ENCODE data around the gene TTN. TPM values are rescaled to one million over a fixed set of nuclear protein-coding genes. Genes with fewer than 3 reads are reported as not detected.

TTN gene
- total RNA-seq, 4 donors from 2014 or later: 7.6 to 104 (median 10.6) TPM

GRCh38 chr2:178536037-178536436 lies 271.2 kb downstream of the TTN start:
- TF ChIP-seq CTCF (IDR thresholded peaks at IDR 0.05): no peak
- TF ChIP-seq POLR2A (IDR thresholded peaks at IDR 0.05): no peak
- no peaks in the 10 kb centered on the region for H3K4me1 ChIP-seq
- no peak for DNase-seq
- H3K36me3 ChIP-seq: peaks cover 0 to 53% (median 0%) of the 10 kb centered on the region in 3 donors
- H3K27me3 ChIP-seq: no peaks in the 10 kb centered on the region
- H3K27ac ChIP-seq: no peak overlapping the region
- H3K9me3 ChIP-seq: no peaks in the 10 kb centered on the region
- H3K4me3 ChIP-seq: no peak overlapping the region

- H3K4me1 ChIP-seq: no peaks in the 10 kb centered on the region
- no peaks in the 10 kb centered on the region for H3K27me3 ChIP-seq
- no peak for TF ChIP-seq POLR2A (IDR thresholded peaks at IDR 0.05)
- no peak for TF ChIP-seq CTCF (IDR thresholded peaks at IDR 0.05)
- H3K27ac ChIP-seq: peak overlapping the region in 1 of 4 donors; percentile 7
- DNase-seq: no peak
- H3K9me3 ChIP-seq: no peaks in the 10 kb centered on the region
- H3K4me3 ChIP-seq: no peak overlapping the region
- H3K36me3 ChIP-seq: peaks cover 0 to 32% (median 0%) of the 10 kb centered on the region in 3 donors
Observed at GRCh38 chr2:178531168-178531567, 276.1 kb downstream of the TTN start.

GRCh38 chr2:178530625-178531142 lies 276.5 kb downstream of the TTN start:
- TF ChIP-seq CTCF (IDR thresholded peaks at IDR 0.05) (no peak), POLR2A (IDR thresholded peaks at IDR 0.05) (no peak)
- Histone ChIP-seq H3K36me3 (peaks cover 0 to 30% (median 0%) of the 10 kb centered on the region in 3 donors), H3K9me3 (no peaks in the 10 kb centered on the region), H3K27ac (peak overlapping the region in 1 of 4 donors; percentile 7), H3K4me3 (no peak overlapping the region), H3K27me3 (no peaks in the 10 kb centered on the region), H3K4me1 (no peaks in the 10 kb centered on the region)
- no peak for DNase-seq

- DNase-seq: no peak
- Histone ChIP-seq H3K27me3 (no peaks in the 10 kb centered on the region), H3K36me3 (peaks cover 0 to 27% (median 0%) of the 10 kb centered on the region in 3 donors), H3K9me3 (no peaks in the 10 kb centered on the region), H3K27ac (no peak overlapping the region), H3K4me1 (no peaks in the 10 kb centered on the region), H3K4me3 (no peak overlapping the region)
- TF ChIP-seq CTCF (IDR thresholded peaks at IDR 0.05): no peak
- TF ChIP-seq POLR2A (IDR thresholded peaks at IDR 0.05): no peak
Observed at GRCh38 chr2:178530131-178530530, 277.1 kb downstream of the TTN start.

GRCh38 chr2:178529194-178529593 lies 278.0 kb downstream of the TTN start:
- no peak overlapping the region for H3K27ac ChIP-seq
- H3K36me3 ChIP-seq: peaks cover 0 to 23% (median 0%) of the 10 kb centered on the region in 3 donors
- no peak for TF ChIP-seq CTCF (IDR thresholded peaks at IDR 0.05)
- no peak for TF ChIP-seq POLR2A (IDR thresholded peaks at IDR 0.05)
- H3K9me3 ChIP-seq: no peaks in the 10 kb centered on the region
- H3K4me3 ChIP-seq: no peak overlapping the region
- no peak for DNase-seq
- no peaks in the 10 kb centered on the region for H3K27me3 ChIP-seq
- no peaks in the 10 kb centered on the region for H3K4me1 ChIP-seq

- peaks cover 0 to 17% (median 0%) of the 10 kb centered on the region in 3 donors for H3K36me3 ChIP-seq
- no peak overlapping the region for H3K27ac ChIP-seq
- H3K9me3 ChIP-seq: no peaks in the 10 kb centered on the region
- no peak overlapping the region for H3K4me3 ChIP-seq
- H3K4me1 ChIP-seq: no peaks in the 10 kb centered on the region
- TF ChIP-seq CTCF (IDR thresholded peaks at IDR 0.05) (no peak), POLR2A (IDR thresholded peaks at IDR 0.05) (no peak)
- H3K27me3 ChIP-seq: no peaks in the 10 kb centered on the region
- no peak for DNase-seq
Observed at GRCh38 chr2:178528647-178529046, 278.6 kb downstream of the TTN start.
